SH-SY5Y (cell line): ENCODE data around the gene TMEM120B.

Source experiments
- GATA2 ChIP-seq: IDR thresholded peaks from 2 replicates; pipeline ENCODE4 v1.6.1; 2011; ENCODE audit warnings: mild to moderate bottlenecking, low read depth, low read length
- GATA3 ChIP-seq: IDR thresholded peaks from 2 replicates; pipeline ENCODE4 v1.6.1; 2011; ENCODE audit warnings: low read depth, mild to moderate bottlenecking, low read length, moderate library complexity

Gene TMEM120B

DNA sequence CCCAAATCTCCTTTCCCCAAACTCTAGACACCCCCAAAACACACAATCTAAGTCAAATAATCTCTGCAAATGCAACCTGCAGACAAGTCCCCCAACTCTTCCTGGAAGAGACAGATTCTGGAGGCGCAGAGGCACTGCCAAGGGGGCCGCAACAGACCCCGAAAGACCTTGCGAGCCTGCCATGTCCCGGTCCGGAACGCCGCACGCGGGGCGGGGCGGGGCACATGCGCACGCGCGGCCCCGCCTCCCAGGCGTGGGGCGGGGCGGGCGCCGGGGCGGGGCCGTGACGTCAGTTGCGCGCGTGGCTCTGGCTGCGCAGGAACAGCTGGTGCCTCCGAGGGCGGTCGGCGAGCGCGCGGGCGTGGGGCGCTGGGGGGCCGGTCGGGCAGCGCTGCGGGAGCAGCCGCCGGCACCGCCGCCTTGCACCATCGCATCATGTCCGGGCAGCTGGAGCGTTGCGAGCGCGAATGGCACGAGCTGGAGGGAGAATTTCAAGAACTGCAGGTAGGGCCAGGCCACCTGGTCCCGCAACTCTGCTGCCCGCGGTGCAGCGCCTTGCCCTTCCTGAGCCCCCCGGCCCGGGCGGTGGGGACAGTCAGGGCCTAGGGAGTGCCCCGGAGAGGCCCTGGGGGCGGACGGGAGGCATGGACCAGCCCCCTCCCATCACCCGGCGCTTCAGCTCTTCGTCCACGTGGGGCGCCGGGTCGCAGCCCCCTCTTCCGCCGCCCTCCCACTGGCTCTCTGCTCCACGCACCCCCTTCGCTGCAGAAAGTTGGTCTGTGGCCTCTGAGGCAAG is at the start of gene TMEM120B:
Gene TMEM120B, plus strand, starts transcription at position 292 of the 796 bp plus-strand sequence. Its CDS starts 144 bp downstream, at position 436.
- TF ChIP-seq GATA2, result no peak
- TF ChIP-seq GATA3, result no peak

DNA sequence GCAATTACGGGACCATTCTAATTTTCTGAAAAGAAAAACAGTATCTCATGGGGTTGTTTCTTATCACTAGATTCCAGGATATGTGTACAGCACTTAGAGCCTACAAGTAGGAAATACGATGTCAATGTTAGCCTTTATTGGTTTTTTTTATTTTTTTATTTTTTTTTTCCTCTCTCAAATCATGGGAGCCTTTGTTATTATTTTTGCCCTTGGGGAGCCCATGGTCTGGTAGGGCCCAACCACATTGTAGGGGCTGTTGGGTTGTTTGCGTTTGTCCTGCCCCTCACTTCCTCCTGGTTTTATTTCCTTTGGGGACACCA is 49.0 kb upstream of the TMEM120B start:
- no peak for TF ChIP-seq GATA2
- no peak for TF ChIP-seq GATA3

DNA sequence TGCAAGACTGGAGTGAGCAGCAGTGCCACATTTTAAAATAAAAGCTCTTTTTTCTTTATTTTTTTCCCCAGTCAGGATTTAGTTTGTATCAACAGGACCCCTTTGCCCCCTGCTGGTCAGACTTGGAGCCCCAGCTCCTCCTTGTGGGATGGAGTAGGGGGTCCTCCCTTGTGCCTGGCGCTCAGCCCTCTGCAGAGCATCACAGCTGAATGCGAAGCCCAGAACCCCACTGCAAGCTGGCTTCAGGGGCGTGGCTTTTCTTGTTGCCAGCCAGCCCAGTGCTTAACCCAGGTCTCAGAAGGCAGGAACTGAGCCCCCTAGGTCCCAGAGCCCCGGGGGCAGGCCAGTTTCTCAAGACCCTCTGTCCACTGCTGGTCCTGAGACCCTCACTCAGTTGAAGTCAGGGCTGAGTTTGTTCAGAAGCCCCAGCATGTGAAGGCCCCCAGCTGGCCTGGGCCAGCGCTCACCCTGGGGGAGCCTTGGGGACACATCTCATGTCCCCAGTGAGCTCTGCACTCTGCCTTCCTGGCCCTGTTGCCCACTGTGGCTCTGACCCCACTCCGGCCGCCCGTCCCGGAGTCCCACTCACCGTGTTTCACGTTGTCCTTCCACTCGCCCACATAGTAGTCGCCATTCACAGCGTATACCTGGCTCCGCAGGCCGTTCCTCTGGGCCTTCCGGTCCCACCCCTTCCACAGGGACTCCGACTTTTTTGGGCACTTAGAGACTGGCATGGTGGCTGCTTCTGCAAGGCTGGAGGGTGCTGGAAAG is 43.6 kb upstream of the TMEM120B start:
- TF ChIP-seq GATA3, result no peak
- TF ChIP-seq GATA2, result no peak

DNA sequence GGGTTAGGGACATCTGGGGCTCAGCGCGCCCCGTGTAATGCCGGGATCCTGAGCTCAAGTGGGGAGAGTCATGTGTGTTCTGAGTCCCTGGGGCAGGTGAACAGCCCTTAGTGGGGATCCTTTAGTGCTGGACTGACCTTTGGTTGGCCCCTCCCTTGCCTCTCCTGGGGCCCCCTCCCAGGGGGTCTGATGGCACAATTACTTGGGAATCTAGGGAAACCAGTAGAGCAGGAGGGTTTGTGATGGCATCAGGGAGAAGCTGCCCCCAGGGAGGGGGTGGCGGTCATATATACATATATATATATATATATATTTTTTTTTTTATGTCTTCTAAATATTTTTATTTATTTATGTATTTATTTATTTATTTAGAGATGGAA is 43.0 kb upstream of the TMEM120B start, which contains the start of gene MORN3:
Gene MORN3, minus strand, starts transcription at position 134 of the 380 bp plus-strand sequence. CDS start 171 bp downstream, outside the sequence.
- TF ChIP-seq GATA2 (no peak), GATA3 (no peak)

DNA sequence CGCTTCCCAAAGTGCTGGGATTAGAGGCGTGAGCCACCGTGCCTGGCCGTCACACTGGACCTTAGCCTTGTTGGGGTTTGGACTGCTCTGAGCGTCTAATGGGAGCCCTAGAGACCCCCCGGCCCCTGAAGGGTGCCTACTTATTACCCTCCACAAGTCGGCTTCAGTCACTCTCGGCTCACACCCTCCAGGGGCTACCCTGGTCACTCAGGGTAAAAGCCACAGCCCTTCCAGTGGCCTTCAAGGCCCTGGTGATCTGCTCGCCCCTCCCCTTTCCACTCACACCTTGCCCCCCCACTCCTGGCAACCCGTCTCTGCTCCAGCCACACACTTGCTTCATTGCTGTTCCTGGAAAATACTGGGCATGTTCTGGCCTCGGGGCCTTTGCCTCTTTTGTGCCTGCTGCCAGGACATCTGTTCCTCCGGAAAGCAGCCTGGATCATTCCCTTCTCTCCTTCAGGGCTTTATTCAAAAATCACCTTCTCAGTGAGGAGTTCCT is 39.5 kb upstream of the TMEM120B start:
- TF ChIP-seq GATA3, result no peak

DNA sequence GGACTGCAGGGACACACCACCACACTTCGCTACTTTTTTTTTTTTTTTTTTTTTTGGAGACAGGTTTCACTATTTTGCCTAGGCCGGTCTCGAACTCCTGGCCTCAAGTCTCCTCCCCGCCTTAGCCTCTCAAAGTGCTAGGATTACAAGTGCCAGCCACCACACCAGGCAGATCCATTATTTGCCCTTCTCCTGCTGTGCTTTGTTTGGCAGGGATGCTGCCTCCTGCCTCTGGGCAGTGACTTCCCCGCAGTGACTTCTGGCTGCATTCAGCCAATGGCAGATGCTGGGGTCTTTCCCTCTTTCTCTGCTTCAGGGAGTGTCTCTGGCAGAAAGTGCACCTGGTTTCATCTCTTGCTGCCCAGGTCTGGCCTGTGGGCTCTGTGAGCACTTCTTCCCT is 36.4 kb upstream of the TMEM120B start:
- TF ChIP-seq GATA3 (no peak), GATA2 (no peak)

DNA sequence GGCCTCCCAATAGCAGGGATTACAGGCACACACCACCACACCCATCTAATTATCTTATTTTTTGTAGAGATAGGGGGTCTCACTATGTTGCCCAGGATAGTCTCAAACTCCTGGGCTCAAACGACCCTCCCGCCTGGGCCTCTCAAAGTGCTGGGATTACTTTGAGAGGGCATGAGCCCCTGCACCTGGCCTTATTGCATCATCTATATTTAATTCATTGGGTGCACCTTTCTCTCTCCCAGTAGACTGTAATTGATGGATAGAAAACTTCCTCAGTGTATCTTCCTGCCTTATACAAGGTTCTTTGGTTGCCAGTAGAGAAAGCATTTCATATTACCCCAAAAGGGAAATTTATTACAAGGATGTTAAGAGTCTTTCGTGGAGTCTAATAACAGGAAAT is 34.2 kb upstream of the TMEM120B start:
- TF ChIP-seq GATA2 (no peak), GATA3 (no peak)

DNA sequence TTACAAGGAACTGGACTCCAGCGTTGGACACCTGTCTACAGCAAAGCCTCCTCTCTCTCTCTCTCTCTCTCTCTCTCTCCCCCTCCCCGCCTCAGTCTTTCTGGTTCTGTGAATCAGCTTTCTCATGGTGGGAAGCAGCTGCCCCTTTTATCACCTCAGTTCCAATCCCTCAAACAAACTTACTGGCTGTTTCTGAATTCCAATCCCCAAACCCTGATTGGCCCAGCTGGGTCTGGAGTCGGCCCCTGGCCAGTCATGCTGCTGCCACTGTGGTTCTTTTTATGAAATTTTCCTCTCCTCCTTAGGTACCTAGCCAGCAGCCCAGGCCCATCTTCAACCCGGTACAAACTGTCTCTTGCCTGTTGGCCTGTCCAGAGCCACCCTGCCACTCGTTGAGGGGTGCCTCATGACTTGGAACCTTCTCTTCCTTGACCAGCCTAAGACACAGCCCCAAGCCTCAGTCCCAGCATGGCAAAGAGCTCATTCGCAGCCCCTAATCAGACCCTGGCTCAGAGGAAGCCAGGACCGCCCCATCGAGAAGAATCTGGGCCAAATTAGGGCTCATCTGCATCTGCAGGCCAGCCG is 33.7 kb upstream of the TMEM120B start:
- TF ChIP-seq GATA3 (no peak), GATA2 (no peak)

DNA sequence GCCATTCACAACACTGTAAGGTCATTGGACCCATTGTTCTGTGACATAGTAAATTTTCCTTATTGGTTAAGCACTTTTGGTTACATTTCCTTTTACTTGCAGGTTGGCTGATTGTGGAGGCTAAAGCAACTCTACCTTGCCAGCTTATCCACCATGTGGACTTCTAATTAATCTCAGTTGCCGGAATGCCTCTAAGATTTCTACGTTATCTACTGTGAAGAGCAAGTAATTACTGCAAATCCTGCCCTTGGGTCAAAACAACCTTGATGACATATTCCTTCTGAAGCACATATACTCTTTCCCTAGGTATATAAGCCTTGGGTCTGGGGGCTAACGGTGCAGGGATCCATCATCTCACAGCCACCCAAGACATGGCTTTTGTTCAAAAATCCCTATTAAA is 23.6 kb upstream of the TMEM120B start:
- TF ChIP-seq GATA2, result no peak
- TF ChIP-seq GATA3, result no peak

DNA sequence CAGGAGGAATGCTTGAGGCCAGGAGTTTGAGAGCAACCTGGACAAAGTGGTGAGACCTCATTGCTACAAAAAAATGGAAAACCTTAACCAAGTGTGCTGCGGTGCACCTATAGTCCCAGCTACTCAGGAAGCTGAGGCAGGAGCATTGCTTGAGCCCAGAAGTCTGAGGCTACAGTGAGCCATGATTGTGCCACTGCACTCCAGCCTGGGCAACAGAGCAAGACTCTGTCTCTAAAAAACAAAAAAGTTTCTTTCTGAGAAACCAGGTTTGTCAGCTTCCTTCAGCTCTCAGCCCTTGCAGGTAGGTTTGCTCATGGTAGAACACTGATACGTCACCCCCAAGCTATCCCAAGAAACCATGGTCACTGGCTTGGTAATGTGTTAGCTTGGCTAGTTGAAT is 23.1 kb upstream of the TMEM120B start:
- TF ChIP-seq GATA3, result no peak
- no peak for TF ChIP-seq GATA2

DNA sequence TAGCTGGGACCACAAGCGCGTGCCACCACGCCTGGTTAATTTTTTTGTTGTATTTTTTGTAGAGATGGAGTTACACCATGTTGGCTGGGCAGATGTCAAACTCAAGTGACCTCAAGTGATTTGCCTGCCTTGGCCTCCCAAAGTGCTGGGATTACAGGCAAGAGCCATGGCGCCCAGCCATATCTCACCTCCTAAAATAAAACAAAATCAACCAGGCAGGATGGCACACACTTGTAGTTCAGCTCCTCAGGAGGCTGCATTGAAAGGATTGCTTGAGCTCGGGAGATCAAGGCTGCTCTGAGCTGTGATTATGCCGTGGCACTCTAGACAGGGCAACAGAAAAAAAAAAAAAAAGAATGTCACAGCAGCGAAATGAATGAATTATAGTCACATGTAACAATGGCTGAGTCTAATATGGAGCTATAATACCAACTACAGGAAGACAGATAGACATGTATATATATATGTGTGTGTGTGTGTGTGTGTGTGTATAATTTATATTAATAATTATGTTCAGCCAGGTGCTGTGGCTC is 19.3 kb upstream of the TMEM120B start:
- TF ChIP-seq GATA2, result no peak
- TF ChIP-seq GATA3, result no peak

DNA sequence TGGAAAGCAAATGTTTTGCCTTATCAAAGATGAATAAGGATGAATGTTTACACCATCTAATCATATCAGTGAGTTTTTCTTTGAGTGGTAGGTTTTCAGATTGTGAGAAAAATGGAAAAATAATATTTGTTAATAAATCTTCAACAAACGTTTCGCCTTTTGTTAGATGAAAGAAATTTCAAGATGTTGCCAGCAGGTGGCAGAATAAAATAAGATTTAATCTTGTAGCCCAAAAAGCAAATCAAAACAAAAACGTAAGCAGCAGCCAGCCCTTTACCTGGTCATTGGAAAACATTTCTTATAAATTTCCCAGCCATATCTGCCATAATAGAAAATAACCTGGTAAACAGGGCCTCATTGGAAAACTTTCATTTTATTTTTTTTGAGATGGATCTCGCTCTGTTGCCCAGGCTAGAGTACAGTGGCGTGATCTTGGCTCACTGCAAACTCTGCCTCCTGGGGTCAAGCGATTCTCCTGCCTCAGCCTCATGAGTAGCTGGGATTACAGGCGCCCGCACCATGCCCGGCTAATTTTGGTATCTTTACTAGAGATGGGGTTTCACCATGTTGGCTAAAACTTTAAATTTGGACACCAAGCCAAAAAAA is 15.4 kb upstream of the TMEM120B start:
- TF ChIP-seq GATA3, result no peak
- TF ChIP-seq GATA2, result peak; percentile 24; the same call in 1 of the 2 replicates

DNA sequence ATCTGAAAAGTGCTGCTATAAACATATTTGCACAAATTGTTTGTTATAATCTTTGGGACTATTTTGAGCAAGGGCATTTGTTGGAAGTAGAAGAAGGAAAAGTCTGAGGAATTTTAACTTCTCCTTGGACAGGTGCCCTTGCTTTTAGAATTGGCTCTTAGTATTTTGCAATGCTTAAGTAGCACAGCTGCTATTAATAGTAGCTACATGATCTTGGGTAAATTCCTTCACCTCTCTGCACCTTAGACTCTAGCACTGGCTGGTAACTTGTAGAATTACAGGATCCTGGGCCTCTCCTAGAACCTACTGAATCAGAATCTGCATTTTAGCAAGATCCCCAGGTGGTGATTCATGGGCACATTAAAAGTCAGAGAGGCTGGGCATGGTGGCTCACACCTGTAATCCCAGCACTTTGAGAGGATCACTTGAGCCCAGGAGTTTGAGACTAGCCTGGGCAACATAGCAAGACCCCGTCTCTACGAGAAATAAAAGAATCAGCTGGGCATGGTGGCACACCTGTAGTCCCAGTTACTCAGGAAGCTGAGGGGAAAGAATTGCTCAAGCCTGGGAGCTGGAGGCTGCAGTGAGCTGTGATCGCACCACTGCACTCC is 10.8 kb upstream of the TMEM120B start:
- TF ChIP-seq GATA2 (no peak), GATA3 (no peak)
